HG03139 (cell line): ENCODE data around the gene ZNF776.
"Not testable (repeated sequence)": the region's sequence is repeated elsewhere in the genome, so short reads cannot be mapped to it uniquely, and the experiment has no call there.

Experiments used
- ATAC-seq: cut with Tn5 transposase; IDR thresholded peaks from one replicate; pipeline ENCODE4 v1.9.1; 2021; ENCODE audit not compliant: unreplicated experiment

Gene ZNF776

GRCh38 chr19:57776764-57777296, 30.2 kb downstream of the ZNF776 start:
- no peak for ATAC-seq

GRCh38 chr19:57778336-57778735, 31.7 kb downstream of the ZNF776 start:
- no peak for ATAC-seq

GRCh38 chr19:57779220-57779845, 32.7 kb downstream of the ZNF776 start:
- no peak for ATAC-seq

GRCh38 chr19:57786286-57786685, 39.7 kb downstream of the ZNF776 start:
- no peak for ATAC-seq

- ATAC-seq = no peak
Observed at GRCh38 chr19:57786906-57787305, 40.3 kb downstream of the ZNF776 start.

- no peak for ATAC-seq
Observed at GRCh38 chr19:57788114-57788692, 41.6 kb downstream of the ZNF776 start.

- no peak for ATAC-seq
Observed at GRCh38 chr19:57789288-57789687, 42.7 kb downstream of the ZNF776 start.

GRCh38 chr19:57796580-57796979, 50.0 kb downstream of the ZNF776 start:
- not testable (repeated sequence) for ATAC-seq

GRCh38 chr19:57800696-57801095, 54.1 kb downstream of the ZNF776 start:
- no peak for ATAC-seq

GRCh38 chr19:57802269-57802668, 55.7 kb downstream of the ZNF776 start:
- no peak for ATAC-seq

GRCh38 chr19:57803265-57803593, 56.6 kb downstream of the ZNF776 start:
- ATAC-seq = no peak

GRCh38 chr19:57803594-57804325, 57.1 kb downstream of the ZNF776 start:
- no peak for ATAC-seq

GRCh38 chr19:57807541-57807940, 60.9 kb downstream of the ZNF776 start:
- no peak for ATAC-seq
